Glutamatergic neuron (in vitro differentiated cells): ENCODE results near the gene SERPINE1. TPM values are rescaled to one million over a fixed set of nuclear protein-coding genes. Genes with fewer than 3 reads are reported as not detected.

ENCODE experiments used
- DNase-seq: peaks from one replicate; pipeline ENCODE4 v3.0.0; 2022
- H3K27ac Mint-ChIP-seq: one replicate; pipeline ENCODE4 v1.8.0; 2020; ENCODE audit warnings: mild to moderate bottlenecking, mixed read lengths, inconsistent platforms; ENCODE audit not compliant: unreplicated experiment
- H3K27me3 Mint-ChIP-seq: one replicate; pipeline ENCODE4 v1.8.0; 2020; ENCODE audit warnings: mild to moderate bottlenecking, moderate library complexity, mixed read lengths, inconsistent platforms; ENCODE audit not compliant: unreplicated experiment
- H3K36me3 Mint-ChIP-seq: one replicate; pipeline ENCODE4 v1.8.0; 2020; ENCODE audit warnings: mild to moderate bottlenecking, mixed read lengths, inconsistent platforms; ENCODE audit not compliant: unreplicated experiment
- H3K4me1 Mint-ChIP-seq: one replicate; pipeline ENCODE4 v1.8.0; 2020; ENCODE audit warnings: mild to moderate bottlenecking, low read depth, mixed read lengths, inconsistent platforms; ENCODE audit not compliant: unreplicated experiment
- H3K4me3 Mint-ChIP-seq: one replicate; pipeline ENCODE4 v1.8.0; 2020; ENCODE audit warnings: mild to moderate bottlenecking, mixed read lengths, inconsistent platforms; ENCODE audit not compliant: unreplicated experiment
- H3K9me3 Mint-ChIP-seq: one replicate; pipeline ENCODE4 v1.8.0; 2020; ENCODE audit warnings: mild to moderate bottlenecking, moderate library complexity, mixed read lengths, inconsistent platforms; ENCODE audit not compliant: unreplicated experiment
- total RNA-seq: library from RNA; stranded (reverse); fragmentation: NEBNext Ultra II Directional; extraction: Animal tissue kit (Norgen Biotek cat#: 25700); gene quantifications from one replicate; pipeline ENCODE4 v1.2.1, GENCODE V29; 2021; ENCODE audit not compliant: unreplicated experiment
- TF ChIP-seq, protein P1 (sequence below): fragments of 200-600 bp; sonication (generic); IDR thresholded peaks from one replicate; pipeline ENCODE4 v1.5.0; 2021; ENCODE audit not compliant: partially characterized antibody, unreplicated experiment

Gene SERPINE1
- total RNA-seq, 1 donor from 2014 or later: not detected

DNA sequence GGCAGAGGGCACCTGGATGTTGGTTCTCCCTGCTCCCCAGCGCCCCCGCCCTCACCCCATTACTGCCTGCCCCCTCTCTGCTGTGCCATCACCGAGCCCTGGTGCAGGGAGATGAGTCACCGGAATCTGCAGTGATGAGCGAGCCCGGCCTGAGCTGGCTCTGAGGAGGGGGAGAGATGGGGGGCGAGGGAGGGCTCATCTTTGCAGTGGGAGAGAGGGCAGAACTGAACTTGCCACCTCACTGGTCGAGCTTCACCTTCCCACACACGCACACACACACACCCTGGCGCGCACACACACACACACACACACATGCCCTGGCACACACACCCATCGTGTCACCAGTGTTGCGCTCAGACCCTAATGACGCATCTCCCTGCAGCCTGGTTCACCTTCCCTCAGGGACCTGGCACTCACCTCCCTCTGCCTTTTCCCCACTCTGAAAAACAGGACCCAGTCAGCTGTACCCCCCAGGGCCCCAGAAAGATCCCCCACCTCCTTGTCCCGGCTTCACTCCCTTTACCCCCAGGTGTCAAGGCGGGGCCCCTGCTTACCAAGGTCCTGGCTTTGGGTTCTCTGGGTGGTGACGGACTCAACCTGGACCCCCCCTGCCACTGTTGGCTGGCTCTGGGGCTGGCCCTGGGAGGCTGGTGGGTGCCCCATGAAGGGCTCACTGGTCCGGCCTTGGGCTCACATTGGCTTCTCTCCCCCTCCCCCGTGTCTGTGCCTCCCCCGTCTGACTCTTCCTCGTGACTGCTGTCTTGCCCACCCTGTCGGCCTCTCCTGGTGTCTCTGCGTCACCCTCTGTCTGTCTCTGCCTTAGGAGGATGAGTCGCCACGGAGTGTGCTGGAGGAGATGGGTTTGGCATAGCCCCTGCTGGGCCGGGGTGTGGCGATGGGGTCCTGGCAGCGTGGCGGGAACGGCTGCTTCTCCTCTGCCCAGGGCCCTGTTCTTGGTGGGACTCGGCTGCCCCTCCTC lies 33.1 kb downstream of the SERPINE1 start:
- Mint-ChIP-seq H3K4me3 (no peak overlapping the region), H3K27ac (no peak overlapping the region), H3K9me3 (peaks cover 8% of the 10 kb centered on the region), H3K4me1 (peaks cover 11% of the 10 kb centered on the region), H3K27me3 (peaks cover 24% of the 10 kb centered on the region), H3K36me3 (no peaks in the 10 kb centered on the region)
- TF ChIP-seq, protein P1, sequence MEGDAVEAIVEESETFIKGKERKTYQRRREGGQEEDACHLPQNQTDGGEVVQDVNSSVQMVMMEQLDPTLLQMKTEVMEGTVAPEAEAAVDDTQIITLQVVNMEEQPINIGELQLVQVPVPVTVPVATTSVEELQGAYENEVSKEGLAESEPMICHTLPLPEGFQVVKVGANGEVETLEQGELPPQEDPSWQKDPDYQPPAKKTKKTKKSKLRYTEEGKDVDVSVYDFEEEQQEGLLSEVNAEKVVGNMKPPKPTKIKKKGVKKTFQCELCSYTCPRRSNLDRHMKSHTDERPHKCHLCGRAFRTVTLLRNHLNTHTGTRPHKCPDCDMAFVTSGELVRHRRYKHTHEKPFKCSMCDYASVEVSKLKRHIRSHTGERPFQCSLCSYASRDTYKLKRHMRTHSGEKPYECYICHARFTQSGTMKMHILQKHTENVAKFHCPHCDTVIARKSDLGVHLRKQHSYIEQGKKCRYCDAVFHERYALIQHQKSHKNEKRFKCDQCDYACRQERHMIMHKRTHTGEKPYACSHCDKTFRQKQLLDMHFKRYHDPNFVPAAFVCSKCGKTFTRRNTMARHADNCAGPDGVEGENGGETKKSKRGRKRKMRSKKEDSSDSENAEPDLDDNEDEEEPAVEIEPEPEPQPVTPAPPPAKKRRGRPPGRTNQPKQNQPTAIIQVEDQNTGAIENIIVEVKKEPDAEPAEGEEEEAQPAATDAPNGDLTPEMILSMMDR: no peak
- no peak for DNase-seq

DNA sequence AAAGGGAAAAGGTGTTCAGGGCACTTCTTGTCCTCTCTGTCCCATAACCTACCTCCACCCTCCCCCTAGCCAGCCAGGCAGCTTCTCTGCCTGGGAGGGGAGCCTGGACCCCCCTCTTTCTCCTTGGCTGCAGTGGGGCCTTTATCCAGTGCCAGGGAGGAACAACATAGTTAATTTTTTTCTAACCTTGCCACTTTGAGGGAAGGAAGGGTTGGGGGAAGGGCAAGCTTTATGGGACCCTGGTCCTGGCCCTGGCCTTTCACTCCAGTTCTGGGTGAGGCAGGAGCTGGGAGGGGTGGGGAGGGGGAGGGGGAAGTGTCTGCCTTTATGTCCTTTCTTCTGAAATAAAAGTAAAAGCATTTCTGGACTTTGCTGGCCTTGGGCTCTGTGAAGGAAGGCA lies 34.0 kb downstream of the SERPINE1 start:
- Mint-ChIP-seq H3K27ac (no peak overlapping the region), H3K27me3 (peaks cover 24% of the 10 kb centered on the region), H3K9me3 (peaks cover 11% of the 10 kb centered on the region), H3K4me3 (no peak overlapping the region), H3K36me3 (no peaks in the 10 kb centered on the region), H3K4me1 (peaks cover 8% of the 10 kb centered on the region)
- TF ChIP-seq, protein P1: no peak
- no peak for DNase-seq

DNA sequence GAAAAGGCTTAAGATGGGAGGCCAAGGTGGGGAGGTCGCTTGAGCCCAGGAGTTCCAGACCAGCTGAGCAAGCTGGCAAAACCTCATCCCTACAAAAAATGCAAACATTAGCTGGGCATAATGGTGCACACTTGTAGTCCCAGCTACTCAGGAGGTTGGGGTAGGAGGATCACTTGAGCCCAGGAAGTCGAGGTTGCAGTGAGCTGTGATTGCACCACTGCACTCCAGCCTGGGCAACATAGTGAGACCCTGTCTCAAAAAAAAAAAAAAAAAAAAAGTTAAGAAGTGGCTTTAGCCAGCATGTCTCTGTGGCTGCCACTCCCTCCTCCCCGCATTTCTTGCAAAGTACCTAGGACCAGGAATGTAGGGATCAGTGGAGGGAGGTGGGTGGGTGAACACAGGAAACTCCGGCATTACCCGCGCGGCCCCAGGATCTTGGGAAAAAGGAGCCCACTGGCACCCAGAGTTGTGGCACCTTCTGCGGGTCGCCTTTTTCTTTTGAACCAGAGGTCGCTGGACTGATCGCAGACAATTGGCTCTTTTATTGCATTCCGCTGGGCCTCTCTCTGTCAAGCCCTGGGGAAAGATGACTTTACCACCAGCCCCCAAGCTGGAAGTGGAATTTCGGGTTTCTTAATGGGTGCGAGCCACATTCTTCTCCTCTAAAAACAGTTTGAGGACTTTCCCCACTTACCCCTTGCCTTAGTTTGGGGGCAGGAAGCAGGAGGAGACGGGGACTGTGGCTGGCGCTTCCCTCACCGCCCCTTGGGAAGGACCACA lies 35.0 kb downstream of the SERPINE1 start:
- H3K9me3 Mint-ChIP-seq: peaks cover 11% of the 10 kb centered on the region
- DNase-seq: no peak
- peaks cover 11% of the 10 kb centered on the region for H3K4me1 Mint-ChIP-seq
- H3K27me3 Mint-ChIP-seq: peaks cover 28% of the 10 kb centered on the region
- TF ChIP-seq, protein P1: no peak
- peak overlapping the region; percentile 52 for H3K27ac Mint-ChIP-seq
- peak overlapping the region; percentile 86 for H3K4me3 Mint-ChIP-seq
- H3K36me3 Mint-ChIP-seq: no peaks in the 10 kb centered on the region

DNA sequence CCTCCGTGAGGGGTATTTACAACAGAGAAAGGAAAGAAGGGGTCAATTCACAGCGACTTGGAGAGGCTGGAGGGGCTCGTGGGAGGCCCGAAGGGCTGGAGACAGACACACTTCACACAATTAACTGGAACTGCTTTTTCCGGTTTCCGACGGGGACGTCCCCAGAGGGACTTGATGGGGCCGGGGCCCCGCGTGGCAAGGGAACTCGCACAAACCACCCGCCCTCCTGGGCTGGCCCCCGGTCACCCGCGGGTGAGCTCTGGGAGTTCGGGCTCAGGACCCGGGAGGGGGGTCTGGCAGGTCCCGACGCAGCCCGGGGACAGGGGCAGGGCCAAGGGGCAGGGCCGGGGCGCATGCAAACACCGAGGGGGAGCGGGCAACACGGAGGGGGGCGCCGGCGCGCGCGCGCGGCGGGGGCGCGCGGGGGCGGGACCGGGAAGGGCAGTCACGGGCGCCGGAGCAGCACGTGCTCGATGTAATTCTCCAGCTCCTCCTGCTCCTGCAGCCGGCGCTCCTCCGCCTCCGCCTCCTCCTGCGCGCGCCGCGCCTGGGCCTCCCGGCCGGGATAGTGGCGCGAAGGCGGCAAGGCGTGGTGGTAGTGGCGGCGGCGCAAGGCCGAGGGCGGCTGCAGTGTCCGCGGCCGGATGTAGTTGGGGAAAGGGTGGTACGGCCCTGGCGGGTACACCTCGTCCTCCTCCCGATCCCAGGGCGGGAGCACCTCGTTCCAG lies 35.8 kb downstream of the SERPINE1 start:
- Mint-ChIP-seq H3K9me3 (peaks cover 12% of the 10 kb centered on the region), H3K27ac (peak overlapping the region; percentile 52), H3K27me3 (peaks cover 35% of the 10 kb centered on the region), H3K4me3 (peak overlapping the region; percentile 86), H3K4me1 (peaks cover 20% of the 10 kb centered on the region), H3K36me3 (no peaks in the 10 kb centered on the region)
- TF ChIP-seq, protein P1: no peak
- DNase-seq: peak; percentile 83
